HG03442 (cell line): ENCODE data around the gene MGST3.
"Not testable (repeated sequence)": the region's sequence is repeated elsewhere in the genome, so short reads cannot be mapped to it uniquely, and the experiment has no call there.

Experiments
- ATAC-seq: cut with Tn5 transposase; IDR thresholded peaks from one replicate; pipeline ENCODE4 v1.9.1; 2021; ENCODE audit warnings: mild to moderate bottlenecking, moderate library complexity; ENCODE audit not compliant: unreplicated experiment

The MGST3 gene

GRCh38 chr1:165628147-165628822 is 2.7 kb upstream of the MGST3 start:
- no peak for ATAC-seq

DNA sequence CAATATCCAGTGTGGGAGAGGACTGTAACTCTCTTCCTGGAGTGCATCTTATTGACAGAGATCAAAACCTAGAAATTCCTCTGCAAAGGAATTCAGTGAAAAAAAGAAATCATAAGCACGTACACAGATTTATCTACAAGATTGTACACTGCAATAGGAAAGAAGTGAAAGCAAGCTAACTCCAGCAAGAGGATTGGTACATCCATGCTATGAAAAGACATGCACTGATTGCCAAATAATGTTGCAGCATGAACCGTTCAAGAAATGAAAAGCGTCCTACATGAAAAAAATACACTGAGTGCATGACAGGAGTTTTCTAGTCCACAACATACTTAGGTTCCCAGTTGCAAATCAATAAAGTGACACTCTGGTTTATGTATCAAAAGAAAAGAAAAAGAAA is 1.9 kb upstream of the MGST3 start:
- no peak for ATAC-seq

DNA sequence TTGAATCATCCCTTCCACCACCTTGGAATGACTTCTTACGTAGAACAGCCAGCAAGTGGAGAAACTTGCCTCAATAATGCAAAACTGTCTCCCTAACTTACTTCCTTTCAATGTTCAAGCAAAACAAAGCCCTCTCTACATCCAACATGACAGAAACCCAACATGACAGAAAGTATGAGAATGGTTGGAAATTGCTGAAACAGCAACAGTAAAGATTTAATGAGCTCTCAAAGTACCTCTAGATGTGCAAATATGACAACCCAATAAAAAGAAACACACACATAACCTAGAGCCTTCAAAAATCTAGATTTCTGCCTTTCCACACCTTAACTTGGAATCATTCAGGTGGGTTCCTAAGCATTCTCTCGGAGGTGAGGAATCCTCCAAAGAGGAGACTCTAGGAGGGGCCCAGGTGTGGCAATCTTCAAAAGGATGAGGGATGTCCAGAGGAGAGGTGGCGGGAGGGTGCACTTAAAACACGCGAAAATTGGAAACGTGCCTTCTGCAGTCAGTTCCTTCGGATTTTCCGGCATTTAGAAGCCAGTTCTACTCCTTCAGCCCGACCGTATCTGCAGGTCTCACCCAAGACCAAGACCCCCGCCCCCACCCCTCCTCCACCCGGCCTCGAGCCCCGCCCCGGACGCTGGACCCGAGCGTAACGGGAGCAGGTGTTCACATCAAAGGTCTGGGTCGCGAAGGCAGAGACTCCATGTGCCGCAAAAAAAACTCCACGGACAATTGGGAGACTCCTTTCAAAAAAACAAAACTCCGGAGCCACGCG is 996 bp upstream of the MGST3 start:
- peak; percentile 0 for ATAC-seq

DNA sequence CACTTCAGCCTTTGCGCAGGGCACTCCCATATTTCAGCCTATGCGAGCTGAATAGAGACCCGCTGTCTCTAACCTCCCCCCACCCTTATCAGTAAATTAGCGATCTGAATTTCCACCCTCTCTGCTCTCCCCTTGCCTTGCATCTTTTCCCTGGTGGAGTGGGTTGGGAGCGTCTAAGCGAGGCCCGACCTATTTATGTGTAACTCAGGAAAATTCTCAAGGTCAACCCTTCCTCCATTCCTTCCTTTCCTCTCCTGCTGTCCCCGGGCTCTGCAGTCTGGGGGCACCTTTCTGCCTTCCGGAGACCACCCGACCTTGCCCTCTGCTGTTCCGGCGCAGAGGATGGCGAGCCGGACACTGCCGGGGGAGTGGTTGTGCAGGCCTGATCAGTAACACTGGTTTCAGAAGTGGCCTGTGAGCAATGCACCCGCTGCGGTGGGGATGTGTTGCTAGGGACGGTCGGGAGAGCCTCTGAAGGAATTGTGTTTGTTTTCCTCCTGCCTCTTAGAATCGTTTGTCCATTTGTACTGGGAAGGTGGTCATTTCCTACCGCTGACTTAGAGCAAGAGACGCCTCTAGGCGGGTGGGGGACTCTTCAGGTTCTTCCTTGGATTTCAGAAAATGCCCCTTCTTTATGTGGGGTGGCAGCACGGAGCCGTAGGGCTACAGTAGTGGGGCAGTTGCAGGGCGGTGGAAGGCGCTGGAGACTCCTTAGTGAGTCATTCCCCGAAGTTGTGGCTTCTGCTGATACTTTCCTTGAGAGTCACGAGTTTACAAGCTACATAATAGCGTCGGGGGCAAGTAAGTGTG is 513 bp downstream of the MGST3 start:
- peak; percentile 41 for ATAC-seq

DNA sequence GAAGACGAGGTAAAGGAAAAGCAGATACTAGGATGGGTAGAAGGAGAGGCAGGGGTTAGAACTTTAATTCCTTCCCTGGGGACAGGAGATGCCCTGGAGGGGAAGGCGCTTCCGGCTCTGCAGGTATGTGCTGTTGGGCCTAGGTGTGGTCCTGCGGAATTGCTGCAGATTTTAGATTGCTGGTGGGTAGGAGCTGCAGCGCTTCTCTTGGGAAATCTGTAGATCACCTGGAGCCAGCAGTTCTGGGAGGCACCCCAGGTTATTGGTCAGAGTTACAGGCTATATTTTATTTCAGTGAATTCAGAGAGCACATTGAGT is 1.1 kb downstream of the MGST3 start:
- ATAC-seq: no peak

- no peak for ATAC-seq
Observed at GRCh38 chr1:165632491-165632890, 1.5 kb downstream of the MGST3 start.

- ATAC-seq: no peak
Observed at GRCh38 chr1:165633614-165634013, 2.6 kb downstream of the MGST3 start.

DNA sequence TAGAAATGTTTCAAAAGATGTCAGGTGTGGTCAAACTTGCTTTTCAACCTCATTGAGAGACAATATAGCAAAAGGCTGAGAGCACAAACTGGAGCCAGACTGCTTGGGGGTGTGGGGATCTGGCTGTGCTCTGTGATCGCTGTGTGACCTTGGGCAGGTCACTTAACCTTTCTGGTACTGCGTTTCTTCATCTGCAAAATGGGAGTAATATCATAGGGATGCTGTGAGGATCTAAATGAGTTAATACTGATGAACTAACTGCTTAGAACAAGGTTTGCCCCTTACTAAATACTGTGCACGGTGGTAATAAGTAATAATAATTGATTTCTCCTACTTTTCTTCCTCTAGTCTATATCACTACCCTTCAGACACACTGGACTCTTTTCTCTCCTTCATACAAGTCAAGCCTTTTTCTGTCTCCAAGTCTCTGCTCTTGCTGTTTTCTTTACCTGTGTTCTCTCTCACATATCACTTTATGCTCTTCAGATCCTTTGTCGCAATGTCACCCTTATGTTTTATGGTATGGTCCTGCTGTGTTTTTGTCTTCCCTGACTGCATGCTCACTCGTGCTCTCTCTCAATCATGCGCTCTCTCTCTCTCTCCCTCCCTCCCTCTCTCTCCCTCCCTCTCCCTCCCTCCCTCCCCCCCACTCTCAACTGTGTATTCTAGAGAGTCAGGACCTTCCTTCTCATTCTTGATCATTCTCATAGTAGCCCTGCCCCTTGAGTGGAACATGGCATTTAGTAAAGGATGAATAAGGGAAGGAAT is 3.3 kb downstream of the MGST3 start:
- no peak for ATAC-seq

DNA sequence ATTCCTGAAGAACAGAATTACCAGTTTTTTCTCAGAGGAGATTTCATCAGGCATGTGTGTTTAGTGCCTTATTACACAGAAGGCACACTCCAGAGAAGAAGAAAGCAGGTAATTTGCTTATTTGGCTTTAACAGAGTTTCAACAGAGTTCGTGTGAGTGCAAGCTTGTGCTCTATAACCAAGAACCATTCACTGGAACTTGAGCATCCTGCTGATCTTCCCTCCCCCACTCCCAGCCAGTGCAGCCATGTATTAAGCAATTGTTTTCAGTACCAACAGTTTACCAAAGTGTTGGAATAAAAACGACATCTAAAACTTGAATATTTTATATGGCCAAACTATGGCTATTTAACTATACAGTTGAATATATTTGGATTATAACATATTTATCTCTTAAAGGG is 4.3 kb downstream of the MGST3 start:
- ATAC-seq: no peak

- ATAC-seq: no peak
Observed at GRCh38 chr1:165635823-165636222, 4.8 kb downstream of the MGST3 start.

GRCh38 chr1:165637427-165637826 is 6.4 kb downstream of the MGST3 start:
- no peak for ATAC-seq

GRCh38 chr1:165638211-165638610 is 7.2 kb downstream of the MGST3 start:
- ATAC-seq: not testable (repeated sequence)

- ATAC-seq: no peak
Observed at GRCh38 chr1:165639821-165640623, 9.0 kb downstream of the MGST3 start.

GRCh38 chr1:165641231-165641987 is 10.4 kb downstream of the MGST3 start:
- no peak for ATAC-seq

DNA sequence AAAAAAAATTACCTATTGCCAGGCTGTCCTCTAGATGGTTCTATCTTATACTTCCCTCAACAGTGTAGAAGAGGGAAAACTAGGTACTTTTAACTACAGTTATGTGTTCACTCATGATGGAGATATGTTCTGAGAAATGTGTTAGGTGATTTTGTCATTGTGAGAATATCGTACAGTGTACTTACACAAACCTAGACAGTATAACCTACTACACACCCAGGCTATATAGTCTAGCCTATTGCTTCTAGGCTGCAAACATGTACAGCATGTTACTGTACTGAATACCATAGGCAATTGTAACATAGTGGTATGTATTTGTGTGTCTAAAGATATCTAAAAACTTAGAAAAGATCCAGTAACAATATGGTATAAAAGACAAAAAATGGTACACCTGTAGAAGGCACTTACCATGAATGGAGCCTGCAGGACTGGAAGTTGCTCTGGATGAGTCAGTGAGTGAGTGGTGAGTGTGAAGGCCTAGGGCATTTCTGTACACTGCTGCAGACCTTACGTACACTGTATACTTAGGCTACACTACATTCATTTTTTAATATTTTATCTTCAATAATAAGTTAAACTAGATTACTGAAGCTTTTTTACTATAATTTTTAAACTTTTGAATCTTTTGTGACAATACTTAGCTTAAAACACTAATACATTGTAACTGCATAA is 13.2 kb downstream of the MGST3 start:
- ATAC-seq: no peak

DNA sequence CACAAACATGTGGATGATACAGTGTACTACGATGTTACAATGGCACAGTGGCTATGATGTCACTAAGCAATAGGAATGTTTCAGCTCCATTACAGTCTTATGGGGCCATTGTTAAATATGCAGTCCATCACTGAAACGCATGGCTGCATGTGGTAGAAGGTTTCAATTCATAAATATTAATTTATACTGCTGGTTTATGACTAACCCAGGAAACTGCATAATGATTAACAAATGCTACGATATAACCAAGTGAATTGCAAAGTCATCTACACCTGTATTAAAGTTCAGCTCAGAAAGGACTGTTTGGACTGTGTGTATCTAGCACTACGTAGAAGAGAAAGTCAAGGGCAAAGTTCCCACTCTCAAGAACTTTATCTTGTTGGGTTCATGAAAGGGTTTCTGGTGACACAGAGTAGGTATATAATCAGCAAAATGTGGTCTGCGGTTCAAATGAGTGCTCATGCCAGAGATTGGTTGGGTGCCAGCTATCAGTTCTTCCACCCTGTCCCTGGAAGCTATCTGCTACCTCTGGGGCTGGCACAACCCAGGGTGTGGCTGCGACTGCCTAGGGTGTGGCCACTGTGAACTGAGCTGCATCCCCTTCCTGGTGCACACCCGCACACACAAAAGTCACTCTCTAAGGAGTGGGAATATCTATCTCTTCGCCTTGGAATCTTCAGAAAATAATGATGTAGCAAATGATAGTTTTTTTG is 14.8 kb downstream of the MGST3 start:
- no peak for ATAC-seq

DNA sequence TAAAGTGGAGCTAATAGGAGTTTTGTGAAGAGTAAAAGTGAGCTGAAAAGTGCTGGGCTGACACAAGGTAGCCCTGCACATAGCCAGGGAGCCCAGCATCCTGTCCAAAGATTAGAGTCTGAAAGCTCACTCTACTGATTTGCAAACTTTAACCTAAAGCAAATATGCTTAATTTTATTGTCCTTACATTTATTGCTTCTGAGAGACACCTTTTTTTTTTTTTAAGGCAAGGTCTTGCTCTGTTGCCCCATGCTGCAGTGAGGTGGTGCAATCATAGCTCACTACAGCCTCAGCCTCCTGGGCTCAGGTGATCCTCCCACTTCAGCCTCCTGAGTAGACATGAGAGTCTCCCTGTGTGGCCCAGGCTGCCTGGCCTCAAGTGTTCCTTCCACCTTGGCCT is 16.5 kb downstream of the MGST3 start:
- no peak for ATAC-seq

DNA sequence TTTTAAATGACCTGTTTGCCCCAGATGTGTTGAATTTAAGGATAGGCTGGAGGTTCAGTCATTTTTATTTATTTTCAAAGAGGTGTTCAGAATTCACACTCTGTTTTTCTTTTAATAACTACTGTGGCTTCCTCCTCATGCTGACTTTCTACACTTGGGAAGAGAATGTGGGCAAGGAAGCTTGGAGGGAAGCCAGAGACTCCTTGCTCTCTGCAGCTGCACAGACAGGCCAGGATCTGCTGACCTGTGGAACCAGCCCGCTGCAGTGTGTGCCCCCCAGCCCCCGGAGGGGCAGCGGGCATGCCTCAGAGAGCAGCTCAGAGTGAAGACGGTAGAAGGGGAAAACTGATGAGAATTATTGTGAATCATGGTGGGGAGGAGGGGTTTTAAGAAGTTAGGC is 16.9 kb downstream of the MGST3 start:
- no peak for ATAC-seq
